SKM-1 treated with dmso at 0.1 percent for 144 hours (cell line): ENCODE measurements around the gene TTLL7.

Experiments
- DNase-seq: peaks from one replicate; lab custom pipeline; 2025; ENCODE audit not compliant: unreplicated experiment; lab: John Stamatoyannopoulos, UW

TTLL7 gene

DNA sequence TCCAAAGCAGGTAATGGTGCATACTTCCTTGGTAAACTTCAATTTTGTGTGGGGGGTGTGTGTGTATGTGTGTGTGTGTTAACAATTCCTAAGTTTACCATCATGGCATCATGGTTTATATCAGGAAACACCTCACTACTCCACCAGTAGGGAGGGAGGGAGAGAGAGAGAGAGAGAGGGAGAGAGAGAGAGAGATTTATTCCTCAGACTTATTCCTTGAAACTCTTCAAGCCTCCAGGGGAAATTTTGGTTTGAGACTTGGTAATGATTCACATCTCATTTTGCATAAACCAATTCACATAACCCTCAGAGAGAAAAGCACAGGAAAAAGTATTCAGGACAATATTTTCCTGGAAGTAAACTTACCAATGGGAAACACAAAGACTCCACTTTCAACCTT, 115.0 kb downstream of the TTLL7 start:
- DNase-seq, result no peak

DNA sequence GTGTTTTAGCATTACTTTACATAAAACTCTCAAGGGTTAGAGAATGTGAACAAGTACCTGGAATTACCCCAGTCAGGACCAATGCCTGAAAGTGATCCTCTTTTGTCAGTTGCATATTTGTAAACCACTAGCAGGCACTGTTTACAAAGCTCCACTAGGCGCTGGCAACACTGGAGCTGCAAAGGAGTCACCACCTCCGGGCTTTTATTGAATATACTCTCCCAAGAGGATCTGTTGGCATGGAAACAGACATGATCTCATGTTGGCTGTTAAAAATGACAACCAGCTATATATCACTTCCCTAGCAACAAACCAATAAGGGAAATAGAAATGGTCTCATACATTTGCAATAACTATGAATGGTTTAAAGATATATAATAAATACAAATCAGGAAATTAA, 116.0 kb downstream of the TTLL7 start:
- no peak for DNase-seq

GRCh38 chr1:83872515-83872914, 126.4 kb downstream of the TTLL7 start:
- DNase-seq, result no peak

GRCh38 chr1:83864991-83865390, 133.9 kb downstream of the TTLL7 start:
- DNase-seq, result no peak

GRCh38 chr1:83860490-83861221, 138.3 kb downstream of the TTLL7 start:
- DNase-seq, result peak; percentile 63

GRCh38 chr1:83857716-83858115, 141.2 kb downstream of the TTLL7 start:
- no peak for DNase-seq

DNA sequence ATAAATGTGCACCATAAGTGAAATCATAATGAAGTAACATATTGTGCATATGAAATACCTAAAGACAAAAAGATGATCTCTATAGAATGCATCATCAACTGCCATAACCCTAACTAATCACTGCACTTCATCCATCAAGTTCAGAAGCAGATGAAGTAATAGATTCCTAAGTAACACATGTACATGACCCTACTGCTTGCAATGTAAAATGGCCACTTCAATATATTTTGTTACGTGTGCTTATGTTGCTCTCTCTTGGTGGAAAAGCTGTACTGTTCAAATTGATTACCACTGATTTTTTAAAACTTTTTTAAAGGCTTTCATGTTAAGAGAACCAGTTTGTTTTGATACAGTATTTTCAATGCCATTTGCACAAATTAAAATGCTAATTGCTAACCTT, 141.8 kb downstream of the TTLL7 start:
- DNase-seq, result peak; percentile 8

GRCh38 chr1:83856381-83856780, 142.6 kb downstream of the TTLL7 start:
- DNase-seq, result no peak

- no peak for DNase-seq
Observed at GRCh38 chr1:83854456-83854855, 144.5 kb downstream of the TTLL7 start.

DNA sequence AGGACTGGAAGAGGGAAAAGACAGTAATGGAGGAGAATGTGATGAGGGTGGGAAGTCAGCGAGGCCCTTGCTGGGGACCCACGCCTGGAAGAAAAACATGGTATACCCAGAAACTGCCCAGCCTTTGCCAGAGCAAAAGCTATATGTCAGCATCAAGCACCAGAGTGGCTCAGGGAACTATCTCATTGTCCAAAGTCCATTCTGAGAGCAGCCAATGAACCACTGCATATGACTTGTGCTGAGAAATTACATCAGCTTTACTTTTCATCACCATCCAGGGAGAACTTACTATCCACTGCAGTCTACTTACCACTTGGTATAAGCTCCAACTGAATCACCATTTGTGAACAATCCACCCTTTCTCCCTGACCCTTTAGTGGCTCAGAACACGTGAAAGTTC, 148.1 kb downstream of the TTLL7 start:
- DNase-seq, result no peak

GRCh38 chr1:83849191-83850061, 149.5 kb downstream of the TTLL7 start:
- no peak for DNase-seq

GRCh38 chr1:83846138-83846537, 152.8 kb downstream of the TTLL7 start:
- no peak for DNase-seq

DNA sequence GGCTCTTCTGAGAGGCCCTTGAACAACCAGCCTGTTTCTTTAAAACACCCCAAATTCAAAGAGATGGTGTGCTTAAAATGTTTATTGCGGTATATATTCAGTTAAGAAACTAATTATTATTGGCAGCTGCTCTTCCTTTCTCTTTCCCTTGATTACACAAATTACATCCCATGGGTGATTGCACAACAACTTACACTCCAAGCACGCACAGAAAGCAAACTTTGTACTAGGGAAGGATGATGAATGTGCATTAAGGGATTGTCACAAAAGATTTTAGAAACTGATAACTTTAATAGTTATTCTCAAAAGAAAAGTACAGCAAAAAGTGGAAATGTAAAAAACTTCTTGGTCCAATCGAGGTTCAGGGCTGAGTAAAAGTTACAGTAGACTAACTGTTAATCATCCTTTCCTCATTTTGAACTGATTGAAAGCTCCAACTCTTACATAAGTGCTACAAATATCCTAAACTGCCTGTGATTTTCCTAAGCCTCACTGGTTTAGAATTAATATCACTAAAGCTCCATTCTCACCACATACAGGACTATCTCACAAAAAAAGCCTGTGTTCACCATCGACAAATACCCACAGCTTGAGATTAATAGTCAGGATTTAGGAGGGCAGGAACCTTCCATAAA, 153.4 kb downstream of the TTLL7 start:
- no peak for DNase-seq

DNA sequence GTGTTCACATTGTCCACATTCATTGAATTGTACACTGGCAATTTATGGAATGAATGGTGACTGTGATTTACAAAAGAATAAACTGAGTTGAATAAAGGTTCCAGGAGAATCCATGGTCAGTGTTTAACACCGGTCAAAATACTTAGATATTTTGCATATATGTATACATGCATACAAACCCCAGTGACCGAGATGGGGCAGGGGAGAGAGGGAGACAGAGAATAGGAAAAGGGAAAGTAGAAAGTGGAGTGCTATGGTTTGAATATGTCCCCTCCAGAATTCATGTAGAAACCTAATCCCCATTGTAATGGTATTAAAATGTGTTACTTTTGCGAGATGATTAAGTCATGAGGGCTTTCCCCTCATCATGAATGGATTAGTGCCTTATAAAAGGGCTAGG, 154.4 kb downstream of the TTLL7 start:
- no peak for DNase-seq

- no peak for DNase-seq
Observed at GRCh38 chr1:83839566-83840173, 159.3 kb downstream of the TTLL7 start.

- no peak for DNase-seq
Observed at GRCh38 chr1:83838573-83838972, 160.4 kb downstream of the TTLL7 start.

DNA sequence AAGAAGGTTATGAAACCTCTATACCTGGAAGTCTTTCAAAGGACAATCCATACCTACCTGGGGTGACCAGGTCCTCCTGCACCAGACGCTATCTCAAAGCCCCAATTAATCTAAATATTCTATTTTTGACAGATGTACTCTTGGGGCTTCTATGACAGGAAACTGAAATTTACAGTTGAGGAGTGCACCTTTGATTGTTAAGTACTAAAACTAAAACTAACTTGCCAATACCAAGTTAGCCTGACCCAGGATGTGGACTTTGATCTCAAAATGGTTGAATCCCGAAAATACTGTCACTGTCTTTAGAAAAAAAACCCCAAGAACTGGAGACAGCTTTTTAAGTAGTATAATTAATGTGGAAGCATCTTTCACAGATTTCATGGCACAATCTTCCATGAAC, 162.4 kb downstream of the TTLL7 start:
- DNase-seq, result no peak

DNA sequence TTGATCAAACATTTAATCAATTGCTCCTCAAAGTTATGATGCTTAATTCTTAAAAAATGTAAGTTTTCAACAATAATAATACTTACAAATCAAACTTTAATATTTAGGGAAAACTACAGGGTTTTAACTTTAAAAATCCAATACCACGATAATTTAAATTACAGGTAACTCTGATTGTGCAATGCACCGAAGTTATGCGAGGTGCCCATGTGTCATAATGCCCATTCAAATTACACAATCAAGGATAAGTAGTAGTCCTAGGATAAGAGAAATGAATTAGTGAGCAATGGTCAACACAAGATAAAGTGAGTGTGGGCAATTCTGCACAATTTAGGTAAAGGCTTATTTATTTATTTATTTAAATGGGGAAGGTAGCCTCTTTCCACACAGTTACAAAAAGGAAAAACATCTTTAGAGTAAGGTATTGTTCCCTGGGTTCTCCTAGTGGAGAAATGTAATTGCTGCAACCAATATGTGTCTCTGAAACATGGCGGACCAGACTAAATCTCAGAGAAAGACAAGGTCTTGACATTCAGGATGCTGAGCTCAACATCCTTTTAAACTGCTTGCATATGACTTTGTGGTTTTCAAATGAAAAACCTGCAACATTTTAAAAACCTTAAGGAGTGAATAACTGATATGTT, 164.2 kb downstream of the TTLL7 start:
- no peak for DNase-seq

DNA sequence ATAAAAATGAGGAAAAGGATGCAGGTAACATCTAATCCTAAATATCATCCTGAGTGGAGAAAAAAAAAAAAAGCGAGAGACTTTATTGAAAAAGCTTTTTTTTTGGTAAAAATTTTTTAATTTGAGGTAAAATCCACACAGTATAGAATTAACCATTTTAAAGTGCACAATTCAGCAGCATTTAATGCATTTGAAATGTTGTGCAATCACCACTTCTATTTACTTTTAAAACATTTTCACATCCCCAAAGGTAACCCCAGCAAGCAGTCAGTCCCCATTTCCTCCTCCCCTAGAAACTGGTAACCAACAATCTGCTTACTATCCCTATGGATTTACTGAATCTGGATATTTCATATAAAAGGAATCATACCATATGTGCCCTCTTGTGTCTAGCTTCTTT, 166.7 kb downstream of the TTLL7 start:
- DNase-seq, result no peak

- no peak for DNase-seq
Observed at GRCh38 chr1:83829106-83829505, 169.8 kb downstream of the TTLL7 start.

- no peak for DNase-seq
Observed at GRCh38 chr1:83828456-83828855, 170.5 kb downstream of the TTLL7 start.
